IPS-18c (cell line): ENCODE data around the gene RIBC2.
"Not testable (repeated sequence)": the region's sequence is repeated elsewhere in the genome, so short reads cannot be mapped to it uniquely, and the experiment has no call there.

Experiments used
- H3K4me3 ChIP-seq: 2 replicates; pipeline ENCODE4 v1.7.0; 2013; ENCODE audit warnings: low read depth, mild to moderate bottlenecking, low read length, moderate library complexity; ENCODE audit not compliant: insufficient read depth
- H3K9me3 ChIP-seq: one replicate; pipeline ENCODE4 v1.6.1; 2013; ENCODE audit warnings: mild to moderate bottlenecking, low read length, moderate library complexity; ENCODE audit not compliant: control insufficient read depth, insufficient read depth

Gene RIBC2

GRCh38 chr22:45421349-45422055, 8.0 kb downstream of the RIBC2 start:
- no peak overlapping the region for H3K4me3 ChIP-seq
- peaks cover 3% of the 10 kb centered on the region for H3K9me3 ChIP-seq

GRCh38 chr22:45422237-45422983, 8.9 kb downstream of the RIBC2 start:
- Histone ChIP-seq H3K4me3 (no peak overlapping the region), H3K9me3 (peaks cover 3% of the 10 kb centered on the region)

DNA sequence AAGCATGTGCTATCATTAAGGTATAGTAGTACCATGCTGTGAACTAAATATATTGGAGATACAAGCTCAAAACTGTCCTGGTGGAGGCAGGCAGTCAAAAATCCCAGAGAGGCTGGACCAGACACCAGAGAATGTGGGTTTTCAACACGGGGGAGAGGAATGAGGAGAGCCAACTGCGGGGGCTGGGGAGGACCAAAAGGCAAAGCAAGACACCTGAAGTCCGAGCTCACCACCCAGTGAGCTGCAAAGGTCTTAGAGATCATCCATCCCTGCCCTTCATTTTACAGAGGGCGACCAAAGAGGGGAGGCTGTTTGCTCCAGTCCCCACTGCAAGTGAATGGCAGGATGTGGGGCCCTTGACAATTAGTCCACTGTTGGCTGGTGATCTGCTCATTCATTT, 10.0 kb downstream of the RIBC2 start:
- H3K9me3 ChIP-seq, result peaks cover 3% of the 10 kb centered on the region
- no peak overlapping the region for H3K4me3 ChIP-seq

DNA sequence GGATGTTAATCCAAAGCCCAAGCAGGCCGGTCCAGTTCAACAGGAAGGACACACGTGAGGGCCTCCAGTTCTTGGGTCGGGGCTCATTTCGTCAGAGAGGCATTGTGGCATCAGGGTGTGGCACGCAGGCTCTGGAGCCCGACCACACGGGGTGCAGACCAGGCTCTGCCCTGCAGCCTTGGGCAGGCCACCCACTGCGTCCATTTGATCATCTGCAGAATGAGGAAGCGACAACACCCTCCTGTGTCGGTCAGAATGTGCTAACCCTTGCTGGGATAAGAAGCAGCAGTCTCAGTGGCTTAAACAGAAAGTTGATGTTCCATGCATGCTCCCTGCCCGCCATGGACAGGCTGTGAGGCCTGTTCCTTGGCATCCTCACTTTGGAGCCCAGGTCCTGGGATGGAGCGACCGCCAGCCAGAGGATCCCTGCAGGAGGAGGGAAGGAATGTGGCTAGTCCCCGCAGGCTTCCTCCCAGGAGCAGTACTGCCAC, 10.8 kb downstream of the RIBC2 start:
- Histone ChIP-seq H3K4me3 (no peak overlapping the region), H3K9me3 (peaks cover 3% of the 10 kb centered on the region)

DNA sequence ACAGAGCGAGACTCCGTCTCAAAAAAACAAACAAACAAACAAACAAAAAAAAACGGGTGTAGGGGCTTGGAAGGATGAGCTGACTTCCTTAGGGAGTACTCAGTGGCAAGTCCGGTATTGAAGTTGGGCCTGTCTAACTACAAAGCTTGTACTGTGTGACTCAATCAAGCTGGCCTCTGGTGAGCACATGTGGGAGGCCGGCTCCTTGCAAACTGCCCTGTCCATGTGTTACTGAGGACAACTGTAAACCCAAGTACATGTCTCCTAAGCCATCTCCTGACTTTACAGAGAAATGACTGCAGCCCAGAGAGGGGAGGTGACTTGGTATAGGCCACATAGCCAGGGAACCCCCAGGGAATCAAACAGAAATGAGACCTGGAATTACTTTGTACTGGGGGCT, 11.6 kb downstream of the RIBC2 start:
- no peak overlapping the region for H3K4me3 ChIP-seq
- H3K9me3 ChIP-seq, result peaks cover 3% of the 10 kb centered on the region

DNA sequence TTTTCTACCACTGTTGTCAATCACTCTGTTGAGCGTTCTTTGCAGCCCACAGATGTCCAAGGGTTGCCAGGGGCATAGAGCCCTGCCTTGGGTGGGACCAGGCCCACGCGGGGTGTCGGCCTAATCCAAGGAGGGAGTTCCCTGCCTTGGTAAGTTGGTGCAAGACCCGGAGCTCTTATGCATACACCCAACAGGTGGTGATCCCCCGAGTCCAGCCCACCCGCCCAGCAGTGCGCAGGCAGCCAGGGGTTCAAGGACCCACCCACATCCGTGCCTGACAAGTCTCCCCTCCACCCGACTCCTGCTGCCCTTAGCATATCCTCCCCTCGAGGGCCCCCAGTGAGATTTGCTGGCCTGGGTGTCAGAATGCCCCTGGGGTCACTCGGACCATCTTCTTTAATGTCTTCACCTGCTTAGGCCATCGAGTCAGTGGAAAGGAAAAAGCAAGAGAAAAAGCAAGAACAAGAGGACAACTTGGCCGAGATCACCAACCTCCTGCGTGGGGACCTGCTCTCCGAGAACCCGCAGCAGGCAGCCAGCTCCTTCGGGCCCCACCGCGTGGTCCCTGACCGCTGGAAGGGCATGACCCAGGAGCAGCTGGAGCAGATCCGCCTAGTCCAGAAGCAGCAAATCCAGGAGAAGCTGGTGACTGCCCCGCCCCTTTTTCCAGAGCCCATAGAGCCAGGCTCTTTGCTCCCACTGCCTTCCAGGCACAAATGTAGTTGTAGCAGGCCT, 12.2 kb downstream of the RIBC2 start:
- Histone ChIP-seq H3K4me3 (no peak overlapping the region), H3K9me3 (peaks cover 3% of the 10 kb centered on the region)

GRCh38 chr22:45426387-45426786, 12.9 kb downstream of the RIBC2 start:
- peaks cover 3% of the 10 kb centered on the region for H3K9me3 ChIP-seq
- H3K4me3 ChIP-seq, result no peak overlapping the region

DNA sequence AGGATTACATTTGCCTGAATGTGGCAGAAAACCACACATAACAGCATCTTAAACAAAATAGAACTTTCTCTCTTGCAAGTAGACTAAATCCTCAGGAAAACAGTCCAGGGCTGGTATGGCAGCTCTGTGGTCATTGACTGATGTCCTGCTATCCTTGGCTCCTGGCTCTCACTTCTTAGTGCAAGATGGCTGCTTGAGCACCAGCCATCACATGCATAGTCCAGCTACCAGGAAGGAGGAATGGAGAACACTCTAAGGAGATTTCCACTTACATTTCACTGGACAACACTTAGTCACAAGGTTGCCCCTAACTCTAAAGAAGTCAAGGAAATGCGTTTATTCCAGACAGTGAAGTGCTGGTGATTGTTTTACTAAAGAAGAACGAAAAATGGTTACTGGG, 13.6 kb downstream of the RIBC2 start:
- peaks cover 3% of the 10 kb centered on the region for H3K9me3 ChIP-seq
- H3K4me3 ChIP-seq, result no peak overlapping the region

DNA sequence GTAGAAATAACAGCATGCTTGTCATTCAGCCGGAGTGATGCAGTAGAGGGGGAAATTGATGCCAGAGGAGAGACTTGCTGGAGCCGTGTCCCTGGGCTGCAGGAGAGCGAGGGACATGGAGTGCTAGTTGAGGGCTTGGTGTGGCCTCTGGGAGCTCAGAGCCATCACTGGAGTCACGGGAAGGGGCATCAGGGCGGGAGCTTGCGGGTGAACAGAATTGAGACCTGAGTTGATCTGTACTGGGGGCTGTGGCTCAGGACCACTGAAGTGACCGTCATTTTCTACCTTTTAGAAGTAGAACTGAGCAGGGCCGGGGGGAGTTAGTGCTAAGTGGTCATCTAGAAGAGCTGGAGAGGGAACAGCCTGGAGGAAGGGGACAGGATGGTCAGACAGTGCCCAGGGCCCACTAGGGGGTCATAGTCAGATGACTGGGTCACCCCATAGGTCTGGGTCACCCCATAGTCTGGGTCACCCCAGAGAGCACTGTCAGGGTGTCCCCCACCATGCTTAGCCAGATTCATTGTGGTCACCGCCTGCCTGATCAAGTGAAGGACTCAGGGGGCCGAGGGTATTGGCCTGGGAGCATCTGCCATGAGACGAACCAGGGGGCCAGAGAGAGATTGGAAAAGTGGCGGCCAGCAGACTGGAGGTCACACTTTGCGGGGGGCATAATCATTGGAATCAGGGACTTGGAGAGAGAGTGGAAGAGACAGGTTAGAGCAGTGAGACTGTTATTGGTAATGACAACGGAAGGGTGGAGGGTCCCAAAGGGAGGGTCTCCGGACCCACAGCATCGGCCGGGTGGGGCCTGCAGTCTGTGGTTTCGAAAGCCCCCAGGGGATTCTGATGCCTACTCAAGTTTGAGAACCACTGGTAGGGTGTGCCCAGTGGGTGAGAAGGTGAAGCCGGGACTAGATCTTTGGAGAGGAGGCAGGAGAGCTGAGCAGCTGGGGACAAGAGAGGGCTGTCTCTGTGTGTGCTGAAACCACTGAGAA, 15.2 kb downstream of the RIBC2 start:
- H3K9me3 ChIP-seq, result peaks cover 3% of the 10 kb centered on the region
- no peak overlapping the region for H3K4me3 ChIP-seq

GRCh38 chr22:45429424-45429823, 15.9 kb downstream of the RIBC2 start:
- H3K4me3 ChIP-seq, result no peak overlapping the region

DNA sequence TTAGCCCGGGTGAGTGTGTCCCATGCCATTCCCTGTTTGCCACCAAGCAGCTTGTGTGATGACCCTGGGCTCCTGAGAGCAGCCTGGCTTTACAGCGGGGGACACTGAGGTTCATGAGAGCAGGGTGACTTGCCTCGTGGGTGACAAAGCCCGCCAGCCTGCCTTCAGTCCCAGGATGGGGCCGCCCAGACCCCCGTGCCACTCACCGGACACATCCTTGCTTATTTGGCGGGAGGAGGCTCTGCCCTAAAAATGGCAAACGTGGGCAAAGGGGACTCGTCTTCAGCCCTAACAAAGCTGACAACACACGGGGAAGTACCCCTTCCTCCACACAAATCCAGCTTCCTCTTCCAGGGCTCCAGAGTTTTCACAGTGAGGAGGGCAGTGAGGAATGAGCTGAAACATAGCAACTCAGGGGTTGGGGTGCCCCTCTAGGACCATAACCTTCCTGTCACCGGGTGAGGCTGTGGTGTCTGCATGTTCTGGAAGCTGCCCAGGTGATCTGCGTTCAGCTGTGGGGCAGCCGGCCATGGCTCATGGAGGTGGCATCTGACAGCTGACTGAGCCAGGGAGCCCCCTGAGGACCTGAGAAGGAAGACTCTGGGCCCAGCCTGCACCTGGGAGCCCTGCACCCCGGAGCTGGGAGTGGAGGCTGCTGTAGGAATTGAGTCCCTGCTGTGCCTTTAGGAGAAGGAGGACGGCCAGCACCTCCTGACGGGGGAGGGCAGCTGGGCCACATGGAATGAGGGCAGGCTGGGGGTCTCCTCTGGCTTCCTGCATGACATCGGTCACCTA, 16.7 kb downstream of the RIBC2 start:
- Histone ChIP-seq H3K4me3 (no peak overlapping the region), H3K9me3 (peaks cover 3% of the 10 kb centered on the region)

More at GRCh38 chr22:45429424-45429823, 15.9 kb downstream of the RIBC2 start:
- peaks cover 3% of the 10 kb centered on the region for H3K9me3 ChIP-seq

DNA sequence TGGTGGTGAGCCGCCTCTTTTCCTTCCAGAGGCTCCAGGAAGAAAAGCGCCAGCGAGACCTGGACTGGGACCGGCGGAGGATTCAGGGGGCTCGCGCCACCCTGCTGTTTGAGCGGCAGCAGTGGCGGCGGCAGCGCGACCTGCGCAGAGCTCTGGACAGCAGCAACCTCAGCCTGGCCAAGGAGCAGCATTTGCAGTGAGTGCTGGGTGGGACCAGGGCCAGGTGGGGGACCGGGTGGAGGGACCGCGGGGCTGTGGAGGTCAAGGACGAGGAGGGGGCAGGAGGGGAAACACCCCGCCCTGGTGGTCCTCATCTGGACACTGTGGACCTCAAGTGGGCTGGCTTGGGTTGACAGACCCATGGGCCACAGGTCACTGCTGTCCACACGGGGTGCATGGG, 17.4 kb downstream of the RIBC2 start:
- H3K4me3 ChIP-seq, result no peak overlapping the region

GRCh38 chr22:45434981-45435380, 21.5 kb downstream of the RIBC2 start:
- H3K4me3 ChIP-seq, result no peak overlapping the region
- H3K9me3 ChIP-seq, result no peaks in the 10 kb centered on the region

More for the DNA sequence above, 17.4 kb downstream of the RIBC2 start:
- peaks cover 3% of the 10 kb centered on the region for H3K9me3 ChIP-seq

- no peak overlapping the region for H3K4me3 ChIP-seq
Observed at GRCh38 chr22:45435544-45436139, 22.1 kb downstream of the RIBC2 start.

DNA sequence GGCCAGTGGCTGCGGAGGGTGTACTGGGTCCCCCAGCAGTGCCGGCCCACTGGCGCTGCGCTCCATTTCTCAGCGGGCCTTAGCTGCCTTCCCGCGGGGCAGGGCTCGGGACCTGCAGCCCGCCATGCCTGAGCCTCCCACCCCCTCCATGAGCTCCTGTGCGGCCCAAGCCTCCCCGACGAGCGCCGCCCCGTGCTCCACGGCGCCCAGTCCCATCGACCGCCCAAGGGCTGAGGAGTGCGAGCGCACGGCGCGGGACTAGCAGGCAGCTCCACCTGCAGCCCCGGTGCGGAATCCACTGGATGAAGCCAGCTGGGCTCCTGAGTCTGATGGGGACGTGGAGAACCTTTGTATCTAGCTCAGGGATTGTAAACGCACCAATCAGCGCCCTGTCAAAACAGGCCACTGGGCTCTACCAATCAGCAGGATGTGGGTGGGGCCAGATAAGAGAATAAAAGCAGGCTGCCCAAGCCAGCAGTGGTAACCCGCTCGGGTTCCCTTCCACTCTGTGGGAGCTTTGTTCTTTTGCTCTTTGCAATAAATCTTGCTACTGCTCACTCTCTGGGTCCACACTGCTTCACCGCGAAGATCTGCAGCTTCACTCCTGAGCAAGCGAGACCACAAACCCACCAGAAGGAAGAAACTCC, 23.5 kb downstream of the RIBC2 start:
- not testable (repeated sequence) for H3K9me3 ChIP-seq, H3K4me3 ChIP-seq

More at GRCh38 chr22:45435544-45436139, 22.1 kb downstream of the RIBC2 start:
- no peaks in the 10 kb centered on the region for H3K9me3 ChIP-seq
